Lower leg skin (tissue), 4 donors: Measurements from ENCODE around the gene ISX. TPM values are rescaled to one million over a fixed set of nuclear protein-coding genes. Genes with fewer than 3 reads are reported as not detected.
"Not testable (repeated sequence)": the region's sequence is repeated elsewhere in the genome, so short reads cannot be mapped to it uniquely, and the experiment has no call there.

Experiments used
- DNase-seq, 2 donors: peaks; one replicate each; pipeline ENCODE4 v3.0.0-alpha.2; 2019; ENCODE audit warnings: low spot score in 2 of 2
- H3K4me3 ChIP-seq: fragments of 200-600 bp; sonication (generic); 2 replicates; pipeline ENCODE4 v1.5.1; 2017; ENCODE audit warnings: mild to moderate bottlenecking, low read depth; ENCODE audit not compliant: poor library complexity, severe bottlenecking
- POLR2A ChIP-seq, 2 donors: fragments of 450-650 bp; IDR thresholded peaks; one replicate each; pipeline ENCODE4 v1.6.1; 2016 to 2017; ENCODE audit warnings: antibody characterized with exemption in 2 of 2, mild to moderate bottlenecking in 1 of 2, moderate library complexity in 1 of 2
- WGBS, 2 donors: methylation state at CpG; one replicate each; pipeline ENCODE4 v1.1.5; 2018; 5-methylcytosine and 5-hydroxymethylcytosine counted together
- intact Hi-C: fragments of 100-400 bp; cut with DNase I; formaldehyde crosslinking; loops from one replicate; pipeline ENCODE4 v1.15.0; 2023; ENCODE audit warnings: low total_unique reads
- total RNA-seq, 4 donors: library from RNA; depleted of rRNA; stranded (reverse); fragments of >200 nt; gene quantifications; one replicate each; pipeline ENCODE4 v1.1.0, GENCODE V29; 2016
- TF ChIP-seq, protein P1 (sequence below), 3 donors: fragments of 450-650 bp; IDR thresholded peaks; one replicate each; pipeline ENCODE4 v1.5.1; 2016; ENCODE audit warnings: antibody characterized with exemption in 3 of 3, mild to moderate bottlenecking in 3 of 3, moderate library complexity in 2 of 3

Gene ISX
- total RNA-seq, 4 donors from 2014 or later: 0.13 to 0.15 TPM; not detected in 2

GRCh38 chr22:35045451-35045850 is 20.5 kb upstream of the ISX start:
- WGBS, 2 donors: 62 to 71% methylated on average over 9 of the region's 9 CpGs

GRCh38 chr22:35046744-35047462 is 19.1 kb upstream of the ISX start:
- intact Hi-C loops: no loop called here
- 92 to 93% methylated on average over 12 of the region's 12 CpGs for WGBS, 2 donors
- no peak overlapping the region for H3K4me3 ChIP-seq
- no peak for TF ChIP-seq POLR2A (IDR thresholded peaks at IDR 0.05)
- TF ChIP-seq, protein P1, sequence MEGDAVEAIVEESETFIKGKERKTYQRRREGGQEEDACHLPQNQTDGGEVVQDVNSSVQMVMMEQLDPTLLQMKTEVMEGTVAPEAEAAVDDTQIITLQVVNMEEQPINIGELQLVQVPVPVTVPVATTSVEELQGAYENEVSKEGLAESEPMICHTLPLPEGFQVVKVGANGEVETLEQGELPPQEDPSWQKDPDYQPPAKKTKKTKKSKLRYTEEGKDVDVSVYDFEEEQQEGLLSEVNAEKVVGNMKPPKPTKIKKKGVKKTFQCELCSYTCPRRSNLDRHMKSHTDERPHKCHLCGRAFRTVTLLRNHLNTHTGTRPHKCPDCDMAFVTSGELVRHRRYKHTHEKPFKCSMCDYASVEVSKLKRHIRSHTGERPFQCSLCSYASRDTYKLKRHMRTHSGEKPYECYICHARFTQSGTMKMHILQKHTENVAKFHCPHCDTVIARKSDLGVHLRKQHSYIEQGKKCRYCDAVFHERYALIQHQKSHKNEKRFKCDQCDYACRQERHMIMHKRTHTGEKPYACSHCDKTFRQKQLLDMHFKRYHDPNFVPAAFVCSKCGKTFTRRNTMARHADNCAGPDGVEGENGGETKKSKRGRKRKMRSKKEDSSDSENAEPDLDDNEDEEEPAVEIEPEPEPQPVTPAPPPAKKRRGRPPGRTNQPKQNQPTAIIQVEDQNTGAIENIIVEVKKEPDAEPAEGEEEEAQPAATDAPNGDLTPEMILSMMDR (IDR thresholded peaks at IDR 0.05): no peak
- DNase-seq: no peak

More at GRCh38 chr22:35045451-35045850, 20.5 kb upstream of the ISX start:
- DNase-seq: no peak
- intact Hi-C loops: no loop called here
- TF ChIP-seq POLR2A (IDR thresholded peaks at IDR 0.05): no peak
- TF ChIP-seq, protein P1 (IDR thresholded peaks at IDR 0.05): no peak
- no peak overlapping the region for H3K4me3 ChIP-seq

GRCh38 chr22:35050038-35050437 is 15.9 kb upstream of the ISX start:
- 90 to 92% methylated on average over 4 of the region's 4 CpGs for WGBS, 2 donors
- H3K4me3 ChIP-seq, intact Hi-C loops, DNase-seq: not testable (repeated sequence)

DNA sequence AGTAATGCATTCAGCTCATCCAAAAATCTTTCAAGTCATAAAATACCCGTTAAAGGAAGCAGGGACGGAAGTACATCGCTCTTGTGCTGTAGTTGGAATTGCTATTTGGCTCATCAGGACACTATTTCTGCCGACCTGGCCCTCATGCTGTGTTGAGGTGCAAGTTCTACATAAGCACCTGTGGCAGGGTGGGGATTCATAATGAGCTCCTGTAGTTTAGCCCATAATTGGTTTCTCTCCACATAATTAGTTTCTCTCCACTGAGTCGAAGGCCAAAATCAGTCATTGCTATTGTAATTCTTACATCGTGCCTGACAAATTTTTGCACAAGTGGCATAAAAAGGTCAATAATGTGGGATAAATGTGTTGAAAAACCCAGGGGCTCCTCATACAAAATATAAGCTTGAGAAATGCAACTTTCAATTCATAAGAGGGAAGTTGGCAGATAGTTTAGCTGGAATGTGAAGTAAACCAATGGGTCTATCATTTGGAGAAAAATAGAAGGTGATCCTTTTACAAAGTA is 14.9 kb upstream of the ISX start:
- H3K4me3 ChIP-seq: no peak overlapping the region
- intact Hi-C loops: no loop called here
- TF ChIP-seq, protein P1 (IDR thresholded peaks at IDR 0.05): no peak
- TF ChIP-seq POLR2A (IDR thresholded peaks at IDR 0.05): no peak
- no peak for DNase-seq
- WGBS, 2 donors: 74 to 78% methylated on average over 6 of the region's 6 CpGs

DNA sequence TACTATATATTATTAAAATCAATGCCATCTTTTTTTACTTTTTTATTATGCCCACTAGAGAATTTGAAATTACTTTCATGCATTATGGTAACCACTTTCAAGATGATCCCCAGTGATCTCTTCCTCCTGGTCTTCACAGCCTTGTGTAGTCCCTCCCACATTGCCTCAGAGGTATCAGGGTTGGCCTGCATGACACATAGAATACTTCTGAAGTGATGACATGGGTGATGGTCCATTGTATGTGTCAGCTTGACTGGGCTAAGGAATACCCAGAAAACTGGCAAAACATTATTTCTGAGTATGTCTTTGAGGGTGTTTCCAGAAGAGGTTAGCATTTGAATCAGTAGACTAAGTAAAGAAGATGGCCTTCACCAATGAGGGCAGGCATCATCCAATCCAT is 14.2 kb upstream of the ISX start:
- no peak for TF ChIP-seq POLR2A (IDR thresholded peaks at IDR 0.05)
- TF ChIP-seq, protein P1 (IDR thresholded peaks at IDR 0.05): no peak
- intact Hi-C loops: no loop called here

DNA sequence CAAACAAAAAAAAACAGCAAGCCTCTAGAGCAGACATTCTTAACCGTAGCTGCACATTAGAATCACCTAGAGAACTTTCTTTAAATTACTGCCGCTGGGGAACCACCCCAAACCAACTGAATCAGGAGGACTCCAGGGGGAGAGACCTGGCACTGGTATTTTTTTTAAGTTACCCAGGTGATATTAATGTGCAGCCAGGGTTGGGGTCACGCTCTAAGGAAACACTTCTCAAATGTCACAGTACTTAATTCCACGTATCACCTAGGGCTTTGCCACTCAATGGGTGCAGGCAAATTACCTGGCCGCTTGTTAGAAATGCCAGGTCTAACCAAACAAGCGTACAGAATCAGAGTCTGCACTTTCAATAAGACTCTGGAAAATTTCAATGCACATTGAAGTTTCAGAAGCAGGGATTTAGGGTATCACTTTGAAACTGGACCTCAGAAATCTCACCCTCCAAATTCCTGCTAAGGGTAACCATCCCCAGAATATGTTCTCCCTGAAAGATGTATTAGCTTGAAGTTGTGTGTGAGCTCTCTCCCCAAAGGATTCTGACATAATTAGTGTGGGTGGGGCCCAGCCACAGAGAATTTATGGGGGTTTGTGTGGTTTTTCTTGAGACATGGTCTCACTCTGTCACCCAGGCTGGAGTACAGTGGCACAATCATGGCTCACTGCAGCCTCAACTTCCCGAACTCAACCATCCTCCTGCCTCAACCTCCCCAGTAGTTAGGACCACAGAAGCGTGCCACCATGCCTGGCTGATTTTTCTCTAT is 12.7 kb upstream of the ISX start:
- intact Hi-C loops: no loop called here
- 72 to 79% methylated on average over 8 of the region's 8 CpGs for WGBS, 2 donors
- no peak for DNase-seq
- TF ChIP-seq, protein P1 (IDR thresholded peaks at IDR 0.05): no peak
- no peak for TF ChIP-seq POLR2A (IDR thresholded peaks at IDR 0.05)
- H3K4me3 ChIP-seq: no peak overlapping the region

More for the DNA sequence above, 14.2 kb upstream of the ISX start:
- no peak for DNase-seq
- H3K4me3 ChIP-seq: no peak overlapping the region
